GM18520 (cell line): Measurements from ENCODE around the gene ITGA2.
A peak's percentile ranks its signal among the peaks of the same experiment; 100 is the strongest.
"Not testable (repeated sequence)": the region's sequence is repeated elsewhere in the genome, so short reads cannot be mapped to it uniquely, and the experiment has no call there.

ENCODE experiments used
- ATAC-seq: cut with Tn5 transposase; IDR thresholded peaks from one replicate; pipeline ENCODE4 v1.9.1; 2021; ENCODE audit not compliant: unreplicated experiment

ITGA2 gene

DNA sequence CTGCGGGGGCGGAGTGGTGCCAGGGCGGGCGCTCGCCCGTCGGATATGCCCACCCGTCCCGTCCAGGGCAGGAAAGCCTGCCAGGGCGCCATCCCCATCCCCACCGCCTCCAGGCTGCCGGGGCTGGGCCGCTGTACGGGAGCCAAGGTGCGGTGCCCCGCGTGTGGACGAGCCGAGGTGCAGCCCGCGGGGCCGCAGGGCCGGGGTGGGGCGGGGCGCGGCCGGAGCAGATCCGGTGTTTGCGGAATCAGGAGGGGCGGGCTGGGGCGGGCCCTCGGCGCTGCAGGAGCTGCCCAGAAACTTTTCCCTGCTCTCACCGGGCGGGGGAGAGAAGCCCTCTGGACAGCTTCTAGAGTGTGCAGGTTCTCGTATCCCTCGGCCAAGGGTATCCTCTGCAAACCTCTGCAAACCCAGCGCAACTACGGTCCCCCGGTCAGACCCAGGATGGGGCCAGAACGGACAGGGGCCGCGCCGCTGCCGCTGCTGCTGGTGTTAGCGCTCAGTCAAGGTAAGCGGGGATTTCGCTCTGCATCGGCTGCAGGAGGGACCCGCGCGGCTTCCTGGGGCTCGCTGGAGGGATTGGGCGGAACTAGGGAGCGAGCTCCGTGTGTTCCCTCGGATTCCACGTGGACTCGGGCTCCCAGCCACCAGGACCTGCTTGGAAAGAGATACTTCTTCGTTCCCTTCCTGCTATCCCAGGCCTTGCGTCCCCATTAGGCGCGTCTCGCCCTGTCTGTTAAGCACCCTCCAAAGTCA lies at the start of gene ITGA2:
Gene ITGA2 (plus strand): TSS at position 328 of the 756 bp plus-strand sequence. CDS start 117 bp downstream, at position 445.
- no peak for ATAC-seq

DNA sequence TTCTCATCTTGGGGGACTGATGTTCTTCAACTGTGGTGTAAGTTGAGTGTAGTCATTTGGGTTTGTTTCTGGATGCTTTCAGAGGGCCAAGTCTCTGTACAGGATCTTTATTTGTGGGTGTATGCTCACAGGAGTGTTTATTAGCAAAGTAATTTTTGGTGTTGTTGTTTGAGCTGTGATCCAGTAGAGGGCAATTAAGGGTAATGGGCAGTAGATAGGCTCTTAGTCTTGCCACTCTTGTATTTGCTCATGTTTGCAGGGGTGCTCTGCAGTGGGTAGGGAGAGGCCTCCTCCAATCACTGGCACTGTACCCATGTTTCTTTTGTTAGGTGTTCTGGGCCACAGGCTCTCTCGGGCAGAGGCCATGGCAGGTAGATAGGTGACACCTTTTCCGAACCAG lies 45.9 kb upstream of the ITGA2 start:
- peak; percentile 43 for ATAC-seq

DNA sequence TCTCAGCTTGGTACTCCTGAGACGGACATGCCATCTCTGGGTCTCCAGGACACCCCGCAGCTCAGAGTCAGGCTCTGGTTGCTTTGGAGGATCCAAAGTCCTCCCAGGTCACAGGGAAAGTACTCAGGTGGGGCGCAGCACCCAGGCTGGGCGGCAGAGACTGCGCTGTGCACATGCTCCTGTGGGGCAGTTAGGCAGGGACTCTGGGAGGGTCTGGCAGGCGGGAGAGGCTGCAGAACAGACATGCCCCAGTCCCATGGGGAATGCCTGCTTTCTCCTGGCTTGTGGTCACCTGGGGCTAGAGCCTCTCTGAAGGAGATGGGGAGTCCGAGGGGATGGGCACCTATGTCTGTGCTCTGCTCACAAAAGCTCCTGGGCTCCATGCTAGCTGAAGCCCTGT lies 45.3 kb upstream of the ITGA2 start:
- no peak for ATAC-seq

DNA sequence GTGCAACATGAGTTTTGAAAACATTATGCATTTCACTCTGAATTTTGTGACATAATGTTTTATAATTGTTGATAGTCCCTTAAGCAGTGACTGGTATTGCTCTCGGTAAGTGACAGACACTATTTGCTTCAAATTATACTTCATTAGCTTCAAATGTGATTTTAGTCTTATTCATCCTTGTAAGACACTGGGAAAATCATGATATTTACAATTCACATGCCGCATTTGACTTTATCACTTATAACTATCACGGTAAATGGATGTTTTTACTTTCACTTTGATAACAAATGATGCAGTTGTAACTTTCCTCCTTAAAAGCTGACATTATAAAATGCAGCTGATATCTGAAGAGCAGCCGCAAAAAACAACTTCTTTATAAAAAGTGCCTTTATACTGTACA lies 44.1 kb upstream of the ITGA2 start:
- ATAC-seq, result no peak

DNA sequence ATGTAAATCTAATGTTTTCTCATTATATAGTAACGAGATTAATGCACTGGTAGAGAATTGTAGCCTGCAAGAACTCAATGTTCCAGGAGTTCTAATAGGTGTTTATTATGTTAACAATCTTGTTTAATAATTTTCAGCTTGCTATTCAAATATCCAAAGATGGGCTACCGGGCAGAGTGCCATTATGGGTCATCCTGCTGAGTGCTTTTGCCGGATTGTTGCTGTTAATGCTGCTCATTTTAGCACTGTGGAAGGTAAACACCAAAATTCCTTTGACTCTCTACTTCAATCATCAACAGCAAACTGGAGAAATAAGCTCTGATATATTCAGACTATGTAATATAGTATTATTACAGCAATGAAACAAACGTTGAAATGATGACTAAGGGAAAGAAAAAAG lies 41.9 kb upstream of the ITGA2 start:
- ATAC-seq, result no peak

DNA sequence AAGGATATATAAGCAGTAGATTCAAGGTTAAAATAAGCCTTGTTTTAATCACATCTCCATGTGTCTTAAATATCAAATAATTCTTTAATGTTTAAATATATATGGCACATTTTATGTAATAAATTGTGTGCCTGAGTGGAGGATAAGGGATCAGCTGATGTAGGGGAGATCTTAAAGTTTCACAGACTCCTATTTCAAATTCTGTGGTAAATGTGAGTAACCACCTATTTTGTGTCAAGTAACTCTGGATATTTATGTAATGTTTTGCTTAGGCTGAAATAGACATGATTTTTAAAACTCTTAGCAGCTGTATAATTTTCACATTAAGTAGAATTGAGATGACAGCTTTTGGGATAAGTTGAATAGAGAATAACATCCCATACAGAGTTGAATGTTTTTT lies 41.3 kb upstream of the ITGA2 start:
- no peak for ATAC-seq

DNA sequence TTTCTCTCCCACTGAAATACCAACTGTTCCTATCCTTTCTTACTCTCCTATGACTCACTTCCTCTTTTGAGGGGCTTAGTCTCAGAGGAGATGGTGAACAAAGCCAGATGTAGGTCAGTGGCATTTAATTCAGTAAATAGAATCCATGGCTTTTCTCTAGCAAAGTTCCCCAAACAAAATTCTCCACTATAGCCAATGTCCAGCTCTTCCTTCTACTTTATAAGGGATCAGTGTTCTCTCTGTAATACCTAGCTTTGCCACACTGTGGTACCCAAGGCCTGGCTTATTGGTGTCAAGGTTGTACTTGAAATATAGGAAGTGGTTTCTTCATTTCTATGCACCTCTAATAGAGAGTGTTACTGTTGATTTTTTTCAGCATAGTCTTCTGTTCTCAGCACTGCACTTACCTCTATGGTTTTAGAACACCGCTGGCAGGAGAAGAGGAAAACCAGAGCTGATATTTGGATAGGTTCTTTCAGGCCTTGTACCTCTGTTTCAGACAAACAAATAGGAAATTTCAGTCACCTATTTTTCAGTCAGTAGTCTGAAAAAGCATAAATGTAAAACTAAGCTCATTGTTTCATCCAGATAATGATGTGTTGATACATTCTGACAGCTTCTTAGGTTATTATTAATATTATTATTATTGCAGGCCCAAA lies 40.6 kb upstream of the ITGA2 start:
- ATAC-seq, result peak; percentile 98

DNA sequence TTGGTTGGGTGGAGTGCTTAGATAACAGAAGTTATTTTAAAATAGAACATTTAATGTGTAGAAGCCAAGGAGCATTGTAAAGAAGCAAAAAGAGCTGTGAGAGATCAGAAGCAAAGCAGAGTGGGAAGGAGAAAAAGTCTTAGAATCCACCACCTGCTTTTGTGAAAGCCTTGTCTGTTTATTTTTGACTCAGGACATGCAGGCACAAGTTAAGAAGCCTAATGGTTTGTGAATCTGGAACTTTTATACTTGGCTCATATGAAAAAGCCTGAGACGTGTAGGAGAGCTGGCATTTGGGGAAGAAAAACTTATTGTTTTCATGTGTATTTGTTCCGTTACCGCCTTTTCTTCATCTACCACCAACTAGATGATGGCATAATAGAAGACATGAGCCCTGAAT lies 38.5 kb upstream of the ITGA2 start:
- ATAC-seq, result no peak

DNA sequence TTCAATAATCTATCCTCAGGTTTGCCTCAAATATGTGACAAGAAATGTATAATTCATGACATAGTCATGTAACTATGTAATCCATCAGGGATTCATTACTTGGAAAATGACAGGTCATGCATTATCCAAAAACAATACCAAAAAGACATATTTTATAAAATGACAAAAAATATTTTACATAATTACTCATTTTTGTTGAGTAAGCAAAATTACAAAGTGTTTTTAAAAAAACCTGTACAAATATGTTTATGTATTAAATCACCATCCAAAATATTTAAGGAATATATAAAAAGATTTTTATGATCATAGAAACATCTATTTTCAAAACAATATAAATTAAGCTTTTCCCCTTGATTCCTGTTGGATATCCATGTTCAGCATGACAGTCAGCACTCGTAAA lies 36.7 kb upstream of the ITGA2 start:
- ATAC-seq, result no peak

DNA sequence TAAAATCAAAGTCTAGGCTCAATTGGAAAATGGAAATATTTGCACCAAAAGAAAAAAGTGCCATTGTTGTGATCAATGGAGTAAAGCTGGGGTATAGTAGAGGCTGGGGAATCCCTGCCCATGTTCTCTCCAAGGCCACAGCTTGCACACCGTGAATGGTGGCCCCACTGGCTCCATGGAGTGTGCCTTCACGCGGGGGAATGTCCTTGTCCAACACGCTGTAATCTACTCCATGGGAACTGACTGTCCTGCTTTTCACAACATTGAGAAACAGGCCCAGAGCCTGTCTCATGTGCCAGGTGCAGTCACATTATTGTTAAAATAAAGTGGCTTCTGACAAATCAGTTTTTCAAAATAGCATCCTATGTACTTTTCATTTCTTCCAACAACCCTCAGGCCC lies 33.1 kb upstream of the ITGA2 start:
- ATAC-seq, result no peak

DNA sequence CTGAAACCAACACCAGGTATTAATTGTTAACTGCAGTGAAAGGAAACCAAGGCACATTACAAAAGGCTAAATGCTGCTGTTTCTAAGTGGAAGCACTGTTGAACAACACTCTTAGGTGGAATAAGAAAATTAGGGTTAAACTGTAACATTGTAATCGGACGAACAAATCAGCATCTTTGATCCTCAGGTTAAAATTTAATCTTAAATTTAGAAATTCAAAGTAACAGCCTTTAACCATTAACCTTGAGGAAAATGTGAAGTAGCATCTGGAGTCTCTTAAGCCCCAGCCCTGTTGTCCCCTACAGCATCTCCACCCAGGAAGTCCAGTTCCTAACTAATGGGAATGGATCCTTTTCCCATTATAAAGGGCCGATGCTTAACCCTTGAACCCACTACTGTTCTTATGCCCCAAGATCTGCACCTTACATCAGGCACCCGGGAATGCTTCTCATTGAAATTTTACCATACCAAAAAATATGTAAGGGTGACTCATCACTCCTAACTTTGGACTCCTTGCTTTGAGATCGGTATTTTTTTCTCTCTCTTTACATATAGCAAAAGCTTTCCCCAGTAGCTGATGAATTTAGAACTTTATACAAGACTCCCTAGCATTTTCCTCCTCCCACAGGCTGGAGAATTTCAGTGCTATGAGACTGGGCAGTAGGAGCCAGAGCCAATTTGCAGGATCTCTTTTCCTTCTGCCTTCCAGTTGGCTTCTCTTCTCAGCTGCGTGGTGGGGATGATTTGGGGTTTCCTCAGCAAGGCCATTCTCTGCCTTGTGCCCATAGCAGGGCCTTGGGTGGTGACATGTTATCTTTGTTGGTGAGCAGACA lies 32.0 kb upstream of the ITGA2 start:
- ATAC-seq, result no peak

DNA sequence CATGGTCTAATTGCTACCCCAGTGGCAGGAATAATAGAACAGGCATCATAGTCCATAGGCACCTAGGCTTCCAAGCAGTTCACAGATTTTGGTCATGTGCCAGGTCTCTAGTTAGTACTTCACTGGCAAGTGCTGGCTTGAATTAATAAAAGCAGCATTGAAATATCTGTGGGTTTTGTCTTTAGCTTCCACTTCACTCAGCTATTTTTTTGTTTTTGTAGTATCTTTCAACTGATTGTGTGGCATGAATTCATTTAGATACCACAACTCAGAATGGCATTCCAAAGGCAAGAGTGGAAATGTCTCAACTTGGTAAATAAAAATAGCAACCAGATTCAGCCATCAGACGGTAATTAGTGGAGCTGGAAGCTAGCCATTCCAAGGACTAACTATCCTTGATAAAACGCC lies 27.9 kb upstream of the ITGA2 start:
- ATAC-seq, result no peak

DNA sequence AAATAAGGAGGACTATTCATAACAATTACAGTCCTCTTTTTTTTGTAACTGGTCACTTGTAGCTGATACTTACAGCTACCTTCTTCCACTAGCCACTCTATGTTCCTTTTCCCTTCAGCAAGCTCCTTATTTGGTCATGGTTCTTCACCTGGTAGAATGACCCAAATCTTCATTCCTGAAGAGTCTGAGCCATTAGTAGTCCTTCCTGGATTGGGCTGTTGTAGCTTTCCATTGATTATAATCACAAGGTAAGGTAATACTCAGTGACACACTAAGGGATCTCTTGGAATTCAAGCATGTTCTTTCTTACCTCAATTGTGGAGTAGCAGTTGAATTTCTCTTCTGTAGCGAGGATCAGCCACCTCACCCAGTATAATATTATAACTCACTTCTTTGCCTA lies 25.5 kb upstream of the ITGA2 start:
- ATAC-seq, result no peak

DNA sequence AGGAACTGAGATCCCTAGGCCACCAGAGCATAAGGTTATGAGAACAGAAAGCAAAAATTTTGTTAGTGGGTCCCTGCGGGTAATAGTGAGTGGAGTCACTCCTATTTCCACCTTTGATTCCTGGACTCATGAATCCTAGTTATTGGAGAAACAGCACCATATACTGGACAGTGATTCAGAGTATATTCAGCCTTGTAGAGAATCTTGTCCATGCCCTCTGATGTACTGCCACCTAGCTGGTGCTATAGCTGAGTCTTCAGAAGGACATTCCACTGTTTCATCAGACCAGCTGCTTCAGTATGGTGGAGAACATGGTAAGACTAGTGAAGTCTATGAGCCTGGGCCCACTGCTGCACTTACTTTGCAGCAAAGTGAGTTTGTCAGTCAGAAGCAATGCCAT lies 25.0 kb upstream of the ITGA2 start:
- ATAC-seq, result no peak

DNA sequence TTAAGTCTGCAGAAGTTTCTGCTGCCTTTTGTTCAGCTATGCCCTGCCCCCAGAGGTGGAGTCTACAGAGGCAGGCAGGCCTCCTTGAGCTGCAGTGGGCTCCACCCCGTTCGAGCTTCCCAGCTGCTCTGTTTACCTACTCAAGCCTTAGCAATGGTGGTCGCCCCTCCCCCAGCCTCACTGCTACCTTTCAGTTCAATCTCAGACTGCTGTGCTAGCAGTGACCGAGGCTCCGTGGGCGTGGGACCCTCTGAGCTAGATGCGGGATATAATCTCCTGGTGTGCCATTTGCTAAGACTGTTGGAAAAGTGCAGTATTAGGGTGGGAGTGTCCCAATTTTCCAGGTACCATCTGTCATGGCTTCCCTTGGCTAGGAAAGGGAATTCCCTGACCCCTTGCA lies 13.0 kb upstream of the ITGA2 start:
- not testable (repeated sequence) for ATAC-seq

DNA sequence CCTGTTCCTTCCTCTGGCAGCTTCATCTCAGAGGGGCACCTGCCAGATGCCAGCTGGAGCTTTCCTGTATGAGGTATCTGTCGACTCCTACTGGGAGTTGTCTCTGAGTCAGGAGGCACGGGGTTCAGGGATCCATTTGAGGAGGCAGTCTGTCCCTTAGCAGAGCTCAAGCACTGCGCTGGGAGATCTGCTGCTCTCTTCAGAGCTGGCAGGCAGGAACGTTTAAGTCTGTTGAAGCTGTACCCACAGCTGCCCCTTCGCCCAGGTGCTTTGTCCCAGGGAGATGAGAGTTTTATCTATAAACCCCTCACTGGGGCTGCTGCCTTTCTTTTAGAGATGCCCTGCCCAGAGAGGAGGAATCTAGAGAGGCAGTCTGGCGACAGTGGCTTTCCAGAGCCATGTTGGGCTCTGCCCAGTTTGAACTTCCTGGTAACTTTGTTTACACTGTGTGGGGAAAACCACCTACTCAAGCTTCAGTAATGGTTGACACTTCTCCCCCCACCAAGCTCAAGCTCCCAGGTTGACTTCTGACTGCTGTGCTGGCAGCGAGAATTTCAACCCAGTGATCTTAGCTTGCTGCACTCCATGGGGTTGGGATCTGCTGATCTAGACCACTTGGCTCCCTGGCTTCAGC lies 11.8 kb upstream of the ITGA2 start:
- ATAC-seq, result no peak

DNA sequence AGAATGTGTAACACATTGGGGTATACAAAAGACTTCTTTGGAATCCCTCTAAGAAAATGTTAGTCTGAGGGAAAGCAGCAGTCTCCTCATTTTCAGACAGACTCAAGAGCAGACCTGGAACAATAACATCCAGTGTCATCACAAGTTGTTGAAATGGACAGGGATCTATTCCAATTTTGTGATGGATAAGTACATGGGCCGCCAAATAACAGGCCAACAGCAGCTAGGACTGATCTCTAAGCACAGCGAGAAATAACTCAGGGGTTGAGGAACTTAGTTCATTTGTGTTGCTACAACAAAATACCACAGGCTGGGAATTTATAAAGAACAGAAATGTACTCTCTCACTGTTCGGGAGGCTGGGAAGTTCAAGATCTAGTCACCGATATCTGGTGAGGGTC lies 7.6 kb upstream of the ITGA2 start:
- ATAC-seq, result no peak

DNA sequence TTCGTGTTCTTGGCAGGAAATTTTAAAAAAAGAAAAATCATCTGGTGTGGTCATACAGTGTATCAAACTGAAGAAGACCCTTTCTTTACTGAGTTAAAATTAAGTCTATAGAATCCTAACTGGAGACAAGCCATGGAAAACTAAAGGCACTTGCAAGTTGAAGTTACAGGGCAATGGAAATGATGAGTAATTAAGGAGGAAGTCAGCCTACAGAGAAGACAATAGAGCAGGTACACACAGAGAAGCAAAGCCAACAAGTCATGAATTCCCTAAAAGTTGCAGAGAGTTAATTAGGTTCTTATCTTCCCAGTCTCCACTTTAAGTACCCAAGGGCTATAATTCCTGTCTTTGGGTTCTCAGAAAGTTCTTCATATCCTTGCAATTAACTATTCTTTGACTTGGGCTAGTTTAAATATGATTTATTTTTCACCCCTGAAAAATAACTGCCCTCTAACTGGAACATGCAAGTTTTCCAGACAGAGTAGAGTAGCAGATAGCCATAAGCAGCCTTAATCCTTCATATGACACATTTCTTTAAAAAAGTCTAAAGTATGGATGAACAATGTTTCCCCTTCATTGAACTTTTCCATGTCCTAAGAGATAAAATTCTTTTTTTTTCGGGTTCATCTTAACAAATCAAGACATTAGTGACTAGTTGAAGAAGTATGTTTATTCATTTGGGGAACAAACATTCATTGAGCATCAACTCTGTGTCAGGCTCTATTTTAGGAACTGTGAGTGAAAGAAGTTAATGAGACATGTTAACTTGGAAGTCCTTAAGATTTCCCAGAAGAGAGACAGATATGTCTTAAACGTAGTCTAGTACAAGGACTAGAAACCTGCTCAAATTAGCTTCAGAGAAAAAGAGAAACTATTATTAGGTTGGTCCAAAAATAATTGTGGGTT lies 5.2 kb upstream of the ITGA2 start:
- ATAC-seq, result no peak

DNA sequence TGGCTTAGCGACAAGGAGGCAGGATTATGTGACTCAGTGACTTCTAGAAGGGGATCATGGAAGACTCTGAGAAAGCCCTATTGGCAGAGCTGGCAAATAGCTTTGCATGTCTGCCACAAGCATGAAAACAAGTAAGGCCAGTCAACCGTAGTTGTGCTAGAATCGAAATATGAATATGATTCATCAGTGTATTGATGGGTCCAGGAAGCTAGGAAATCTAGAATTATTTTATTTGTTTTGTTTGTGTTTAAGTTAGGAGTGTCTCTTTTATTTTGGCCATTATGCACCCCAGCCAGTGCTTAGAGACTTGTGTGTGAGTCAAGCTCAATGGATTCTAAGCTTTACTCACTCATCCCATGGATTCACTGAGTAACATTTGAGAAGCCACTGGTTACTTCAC lies 3.8 kb upstream of the ITGA2 start:
- peak; percentile 42 for ATAC-seq

DNA sequence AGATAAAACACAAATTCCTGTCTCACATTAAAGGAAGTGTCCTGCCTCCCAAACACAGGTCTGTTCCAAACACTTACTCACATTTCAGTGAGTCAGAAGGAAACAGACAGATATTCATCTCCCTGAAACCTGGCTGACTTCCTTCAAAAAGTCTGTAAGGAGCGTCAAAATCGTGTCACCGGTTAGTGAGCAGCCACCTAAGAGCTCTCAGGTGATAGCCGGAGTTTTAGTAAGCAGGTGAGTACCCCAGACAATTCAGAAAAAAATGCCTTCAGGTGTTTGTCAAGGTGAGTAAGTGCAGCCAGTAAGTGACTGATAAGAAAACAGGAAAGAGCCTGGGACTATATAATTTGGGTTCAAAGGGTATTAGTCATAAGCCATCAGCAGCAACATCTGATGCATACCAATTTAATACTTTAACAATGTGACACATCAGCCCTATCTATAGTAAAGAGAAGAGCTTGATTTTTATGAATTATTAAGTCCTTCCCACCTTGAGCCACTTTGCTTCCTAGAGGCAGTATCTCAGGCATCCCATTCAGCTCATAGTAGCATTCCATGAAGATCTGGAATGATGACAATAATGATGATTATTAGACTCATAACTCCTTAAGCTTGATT lies 1.3 kb upstream of the ITGA2 start:
- ATAC-seq, result no peak
